Endothelial cell of umbilical vein (primary cell): ENCODE results near the gene DDX3X. TPM values are rescaled to one million over a fixed set of nuclear protein-coding genes. Genes with fewer than 3 reads are reported as not detected.

Source experiments
- BruUV-seq: library from RNA; stranded (reverse); fragments of 400-500 nt; replicated peaks from 2 replicates; lab custom pipeline; 2021; lab: Mats Ljungman, UMichigan
- CTCF ChIA-PET: fragments of 300-600, 350-600 bp; sonication (Branson Sonifier 250); formaldehyde crosslinking; loops from one replicate; lab custom pipeline; 2021; ENCODE audit warnings: antibody characterized with exemption, inconsistent platforms; lab: Charles Lee
- POLR2A ChIA-PET: fragments of 300-600, 350-600 bp; sonication (Branson Sonifier 250); formaldehyde crosslinking; loops from one replicate; lab custom pipeline; 2021; ENCODE audit warnings: antibody characterized with exemption, inconsistent platforms; lab: Charles Lee
- DNase-seq: peaks from one replicate; pipeline ENCODE4 v3.0.0-alpha.2; 2011; ENCODE audit warnings: low read depth, low spot score
- FAIRE-seq: peaks from 2 replicates; lab custom pipeline; 2011; peaks lifted over from hg19 to GRCh38; lab: Jason Lieb, UNC
- H2AFZ ChIP-seq: 2 replicates; pipeline ENCODE4 v1.6.0; 2012; ENCODE audit warnings: low read depth, low read length, control low read depth, inconsistent platforms
- H3K27ac ChIP-seq: 2 replicates; pipeline ENCODE4 v1.5.1; 2011; ENCODE audit warnings: low read depth, mild to moderate bottlenecking, control low read depth, low read length, moderate library complexity; ENCODE audit not compliant: insufficient read depth
- H3K27me3 ChIP-seq, 2 experiments: 2 replicates each; pipeline versions ENCODE4 v1.6.0 to v1.6.1; 2011; ENCODE audit warnings: low read length in 2 of 2, mixed read lengths in 1 of 2; ENCODE audit not compliant: control insufficient read depth in 2 of 2, insufficient read depth in 2 of 2
- H3K36me3 ChIP-seq, 2 experiments: 2 replicates in 1 of 2; 3 replicates in 1 of 2; pipeline ENCODE4 v1.5.1; 2011; ENCODE audit warnings: low read length in 2 of 2, mild to moderate bottlenecking in 1 of 2, moderate library complexity in 1 of 2; ENCODE audit not compliant: control insufficient read depth in 2 of 2, insufficient read depth in 2 of 2; ENCODE audit errors: extremely low read depth in 1 of 2
- H3K4me1 ChIP-seq: 3 replicates; pipeline ENCODE4 v1.5.1; 2011; ENCODE audit warnings: mild to moderate bottlenecking, low read length; ENCODE audit not compliant: control insufficient read depth, insufficient read depth; ENCODE audit errors: extremely low read depth
- H3K4me2 ChIP-seq: 2 replicates; pipeline ENCODE4 v1.6.1; 2011; ENCODE audit warnings: low read length, control low read depth, mixed read lengths; ENCODE audit not compliant: insufficient read depth
- H3K4me3 ChIP-seq, 3 experiments: fragments of 200-600 bp in 1 of 3; sonication (generic), shearing (Covaris generic) in 1 of 3; replicated peaks in 1 of 3; 2 replicates each; pipeline ENCODE4 v1.5.1; 2011 to 2016; ENCODE audit warnings: control low read depth in 3 of 3, low read length in 3 of 3, mild to moderate bottlenecking in 2 of 3, inconsistent platforms in 1 of 3, low read depth in 1 of 3, moderate library complexity in 1 of 3; ENCODE audit not compliant: insufficient read depth in 1 of 3
- H3K79me2 ChIP-seq: 2 replicates; pipeline ENCODE4 v1.6.0; 2012; ENCODE audit warnings: low read length, inconsistent platforms; ENCODE audit not compliant: control insufficient read depth, insufficient read depth
- H3K9ac ChIP-seq: replicated peaks from 2 replicates; pipeline ENCODE3; 2011; ENCODE audit warnings: low read length, control low read depth; ENCODE audit not compliant: insufficient read depth; ENCODE audit errors: extremely low read depth
- H3K9me1 ChIP-seq: replicated peaks from 3 replicates; pipeline ENCODE4 v1.6.0; 2011; ENCODE audit warnings: mild to moderate bottlenecking, low read length; ENCODE audit not compliant: control insufficient read depth, insufficient read depth; ENCODE audit errors: extremely low read depth
- H3K9me3 ChIP-seq: replicated peaks from 2 replicates; pipeline ENCODE4 v1.5.1; 2012; ENCODE audit warnings: low read length, inconsistent platforms; ENCODE audit not compliant: control insufficient read depth, insufficient read depth
- H4K20me1 ChIP-seq: replicated peaks from 2 replicates; pipeline ENCODE3; 2011; ENCODE audit warnings: mild to moderate bottlenecking, low read length; ENCODE audit not compliant: control insufficient read depth, insufficient read depth; ENCODE audit errors: extremely low read depth
- EZH2 ChIP-seq: IDR thresholded peaks from 2 replicates; pipeline ENCODE4 v1.6.1; 2012; ENCODE audit warnings: borderline replicate concordance, low read depth, mild to moderate bottlenecking, moderate library complexity, low read length, inconsistent platforms; ENCODE audit not compliant: severe bottlenecking
- FOS ChIP-seq: IDR thresholded peaks from 2 replicates; pipeline ENCODE4 v1.6.1; 2011; ENCODE audit warnings: mild to moderate bottlenecking, low read length, moderate library complexity, borderline replicate concordance; ENCODE audit not compliant: insufficient read depth
- GATA2 ChIP-seq: IDR thresholded peaks from 2 replicates; pipeline ENCODE4 v1.7.0; 2011; ENCODE audit warnings: low read depth, mild to moderate bottlenecking, moderate library complexity, mixed read lengths, low read length; ENCODE audit not compliant: insufficient read length, insufficient read depth
- JUN ChIP-seq: IDR thresholded peaks from 2 replicates; pipeline ENCODE4 v1.6.1; 2011; ENCODE audit warnings: borderline replicate concordance, low read depth; ENCODE audit not compliant: insufficient read length, insufficient read depth
- MAX ChIP-seq: IDR thresholded peaks from 2 replicates; pipeline ENCODE4 v1.6.1; 2011; ENCODE audit not compliant: insufficient read depth, insufficient read length
- MYC ChIP-seq: IDR thresholded peaks from one replicate; pipeline ENCODE4 v1.6.1; 2011; ENCODE audit warnings: mild to moderate bottlenecking, low read depth, low read length
- POLR2A ChIP-seq: IDR thresholded peaks from 2 replicates; pipeline ENCODE4 v1.6.1; 2012; ENCODE audit warnings: low read depth, mild to moderate bottlenecking, control low read depth, low read length
- POLR2AphosphoS5 ChIP-seq: IDR thresholded peaks from 2 replicates; pipeline ENCODE4 v1.6.1; 2012; ENCODE audit warnings: low read depth, mild to moderate bottlenecking, control low read depth, low read length, moderate library complexity; ENCODE audit not compliant: insufficient read depth
- dilution Hi-C: fragments of 300-500 bp; cut with MboI; formaldehyde crosslinking; loops from one replicate; pipeline ENCODE4 v1.15.0; 2019; ENCODE audit warnings: low sequenced_read_pairs; ENCODE audit not compliant: extremely low pct_ligation_motif_present
- intact Hi-C: fragments of 100-400 bp; cut with micrococcal nuclease; formaldehyde crosslinking; loops from one replicate; pipeline ENCODE4 v1.10.0; 2022
- polyA plus RNA-seq, 4 experiments: library from polyadenylated mRNA; depleted of rRNA in 3 of 4; stranded (reverse) in 3 of 4; unstranded in 1 of 4; fragments of >200 nt; gene quantifications; 2 replicates each; pipeline versions ENCODE4 v1.2.1 to v1.2.3, GENCODE V29; 2011 to 2012; ENCODE audit warnings: missing spikeins in 1 of 4
- total RNA-seq: library from RNA; stranded (reverse); gene quantifications from 2 replicates; pipeline ENCODE4 v1.2.3, GENCODE V29; 2021

DDX3X gene
- total and polyA plus RNA-seq, 2 donors (not counting 3 experiments of a cell fraction or from before 2014, with no cell fraction given): 48.5 to 300 TPM

GRCh38 chrX:41350150-41350975, 16.4 kb downstream of the DDX3X start:
- ChIA-PET POLR2A (interaction anchor here (0.7 to 0.9 kb wide), 2 partner anchors 10 to 1648 kb away, joined by 3 to 5 read pairs; no protein-coding TSS in a partner anchor), CTCF (no interaction called here)
- no peak overlapping the region for H3K4me2 ChIP-seq
- H3K27ac ChIP-seq: no peak overlapping the region
- H3K4me3 ChIP-seq: no peak overlapping the region
- intact Hi-C loops (loop anchor here (2.0 kb wide), 1 partner anchor 92 kb away; no protein-coding TSS in a partner anchor), dilution Hi-C loops (no loop called here)
- no TSS peak for BruUV-seq
- H3K4me1 ChIP-seq: peaks cover 5% of the 10 kb centered on the region
- FAIRE-seq (no peak), DNase-seq (peak; percentile 17)
- TF ChIP-seq MYC (no peak), GATA2 (no peak), POLR2A (peak; percentile 59), MAX (no peak), JUN (peak; percentile 34), FOS (peak; percentile 52)
- H3K9ac ChIP-seq: no peak overlapping the region
- no peaks in the 10 kb centered on the region for H3K9me3 ChIP-seq
- peaks cover 8 to 12% of the 10 kb centered on the region in 2 experiments for H3K36me3 ChIP-seq
- no peak overlapping the region for H2AFZ ChIP-seq
- no peaks in the 10 kb centered on the region for H3K9me1 ChIP-seq
- H4K20me1 ChIP-seq: no peaks in the 10 kb centered on the region
- peaks cover 3% of the 10 kb centered on the region for H3K79me2 ChIP-seq
- no peaks in the 10 kb centered on the region for H3K27me3 ChIP-seq

- TF ChIP-seq POLR2A (peak; percentile 61), EZH2 (no peak), POLR2AphosphoS5 (no peak), MYC (no peak)
- DNase-seq: peak; percentile 14
- no TSS peak for BruUV-seq
Observed at GRCh38 chrX:41350976-41351569, 17.1 kb downstream of the DDX3X start.

More at GRCh38 chrX:41350976-41351569, 17.1 kb downstream of the DDX3X start:
- Histone ChIP-seq H3K36me3 (peaks cover 6 to 8% of the 10 kb centered on the region in 2 experiments), H3K4me1 (peaks cover 5% of the 10 kb centered on the region), H2AFZ (no peak overlapping the region), H3K4me2 (no peak overlapping the region), H4K20me1 (no peaks in the 10 kb centered on the region), H3K9ac (no peak overlapping the region), H3K27ac (no peak overlapping the region), H3K9me3 (no peaks in the 10 kb centered on the region), H3K4me3 (no peak overlapping the region), H3K79me2 (no peaks in the 10 kb centered on the region), H3K9me1 (no peaks in the 10 kb centered on the region), H3K27me3 (no peaks in the 10 kb centered on the region)
- intact Hi-C loops (loop anchor here (2.0 kb wide), 1 partner anchor 92 kb away; no protein-coding TSS in a partner anchor), dilution Hi-C loops (no loop called here)
- ChIA-PET POLR2A (no interaction called here), CTCF (no interaction called here)
- no peak for FAIRE-seq
